ENCODE data around the gene ATCAY.
"Not testable (repeated sequence)": the region's sequence is repeated elsewhere in the genome, so short reads cannot be mapped to it uniquely, and the experiment has no call there.

The ATCAY gene

DNA sequence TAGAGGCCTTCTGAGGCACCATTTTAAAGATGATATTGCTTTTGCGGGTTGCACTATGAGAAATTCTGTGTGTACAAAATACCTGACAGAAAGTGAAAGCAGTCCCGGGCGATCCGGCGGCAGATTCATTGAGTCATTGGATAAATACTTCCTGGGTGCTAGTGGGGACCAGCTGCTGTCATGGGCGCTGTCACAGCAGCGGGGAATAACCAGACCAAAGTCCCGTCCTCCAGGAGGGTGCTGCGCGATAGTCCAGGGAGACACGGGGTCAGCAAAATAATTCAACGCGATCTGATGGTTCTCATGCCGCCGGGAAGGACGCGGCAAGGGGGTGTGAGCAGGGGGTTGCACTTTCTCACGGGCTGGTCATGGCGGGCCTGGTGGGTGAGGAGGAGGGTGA, 25.2 kb upstream of the ATCAY start:
- DNase-seq (ENCODE audit: low read depth) = no peak

GRCh38 chr19:3857449-3858003, 23.0 kb upstream of the ATCAY start:
- DNase-seq (ENCODE audit: low read depth) = no peak

DNA sequence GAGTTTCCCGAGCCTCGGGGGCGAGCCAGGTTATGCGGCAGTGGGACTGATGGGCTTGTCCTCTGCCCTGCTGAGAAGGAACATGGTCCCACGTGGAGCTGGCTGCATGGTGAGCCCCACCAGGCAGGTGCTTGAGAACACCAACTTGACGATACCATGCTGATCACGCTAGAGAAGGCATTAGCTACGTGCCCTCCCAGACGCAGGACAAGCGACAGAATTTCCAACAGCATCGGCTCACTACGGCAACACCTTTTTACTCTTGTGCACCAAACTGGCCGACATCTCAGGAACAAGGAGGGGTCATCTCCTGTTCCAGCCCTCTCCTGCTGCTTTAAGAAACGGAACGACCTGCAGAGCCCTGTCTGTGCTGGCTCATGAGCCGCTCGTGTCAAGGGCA, 20.0 kb upstream of the ATCAY start:
- no peak for DNase-seq (ENCODE audit: low read depth)

GRCh38 chr19:3862826-3863500, 17.5 kb upstream of the ATCAY start:
- no peak for DNase-seq (ENCODE audit: low read depth)

DNA sequence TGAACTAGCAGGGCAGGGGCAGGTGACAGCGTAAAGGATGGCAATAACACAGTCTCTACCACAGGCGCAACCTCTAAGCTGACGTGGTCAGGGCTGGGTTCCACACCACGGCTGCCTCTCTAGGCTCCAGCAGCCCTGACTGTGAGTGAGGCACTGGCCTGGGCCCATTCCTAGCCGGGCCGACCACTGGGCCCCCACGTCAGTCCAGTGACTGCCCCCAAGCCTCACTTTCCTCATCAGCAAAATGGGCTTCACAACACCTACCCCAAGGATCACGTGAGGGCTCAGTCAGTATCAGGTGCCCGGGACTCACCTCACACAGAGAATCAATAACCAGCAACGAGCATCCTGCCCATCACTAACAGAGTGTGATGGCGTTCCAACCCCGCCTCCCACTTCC, 16.8 kb upstream of the ATCAY start:
- no peak for DNase-seq (ENCODE audit: low read depth)

DNA sequence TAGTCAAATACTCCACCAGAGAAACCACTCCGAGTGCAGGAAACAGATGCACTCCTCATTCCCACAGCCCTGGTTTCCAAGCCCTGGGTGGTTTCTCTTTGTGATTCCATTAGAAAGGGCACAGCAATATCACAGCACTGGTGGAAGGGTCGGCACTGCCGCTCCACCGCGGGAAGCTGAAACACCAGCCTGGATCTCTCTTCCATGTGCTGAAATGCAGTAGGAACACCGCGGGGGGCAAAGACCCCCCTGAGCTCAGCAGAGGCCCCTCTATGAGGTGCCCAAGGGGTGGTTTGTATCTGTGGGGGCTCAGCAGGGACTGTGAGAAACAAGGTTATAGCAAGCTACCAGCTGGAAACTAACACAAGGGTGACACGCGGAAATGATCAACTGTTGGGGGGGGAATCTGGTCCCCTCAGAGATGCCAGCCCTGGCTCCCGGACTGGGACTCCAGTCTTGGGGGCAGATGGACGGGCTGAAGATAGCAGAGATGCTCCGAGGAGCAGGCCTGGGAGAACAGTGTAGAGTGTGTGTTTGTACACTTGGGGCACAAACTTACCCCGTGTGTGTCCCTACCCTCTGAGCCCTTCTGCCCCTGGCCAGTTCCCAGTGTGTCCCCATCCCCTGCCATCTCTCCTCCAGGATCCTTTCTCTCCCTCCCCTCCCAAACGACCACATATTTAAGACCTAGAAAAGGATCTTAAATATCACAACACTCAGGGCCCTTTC, 13.4 kb upstream of the ATCAY start:
- DNase-seq (ENCODE audit: low read depth) = no peak

- no peak for DNase-seq (ENCODE audit: low read depth)
Observed at GRCh38 chr19:3867971-3868769, 12.3 kb upstream of the ATCAY start.

GRCh38 chr19:3868770-3869456, 11.6 kb upstream of the ATCAY start, which contains the start of gene ZFR2:
ZFR2 (minus strand) TSS chr19:3869038; CDS start chr19:3869017, 21 bp downstream.
- no peak for DNase-seq (ENCODE audit: low read depth)

DNA sequence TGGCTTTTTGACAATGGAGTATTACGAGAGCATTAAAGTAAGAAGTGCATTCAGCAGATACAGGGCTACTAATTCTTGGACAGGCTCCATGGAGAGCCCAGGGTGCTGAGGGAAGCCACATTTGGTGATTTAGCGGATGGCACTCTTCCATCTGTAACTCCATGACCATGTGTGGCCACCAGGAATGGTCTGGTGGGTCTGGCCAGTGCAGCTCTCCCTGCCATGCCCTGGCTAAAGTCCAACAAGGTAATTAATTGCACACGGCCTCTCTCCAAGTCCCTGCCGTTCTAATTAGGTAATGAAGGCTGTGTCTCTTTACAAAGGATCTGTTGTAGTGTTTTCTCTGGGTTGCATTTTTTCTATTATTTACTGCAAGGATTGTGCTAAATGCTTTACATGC, 7.3 kb upstream of the ATCAY start:
- no peak for DNase-seq (ENCODE audit: low read depth)

GRCh38 chr19:3874695-3875094, 5.8 kb upstream of the ATCAY start:
- DNase-seq (ENCODE audit: low read depth) = not testable (repeated sequence)

- DNase-seq (ENCODE audit: low read depth) = no peak
Observed at GRCh38 chr19:3879656-3880055, 829 bp upstream of the ATCAY start.

GRCh38 chr19:3881272-3882040, 971 bp downstream of the ATCAY start:
- no peak for DNase-seq (ENCODE audit: low read depth)

DNA sequence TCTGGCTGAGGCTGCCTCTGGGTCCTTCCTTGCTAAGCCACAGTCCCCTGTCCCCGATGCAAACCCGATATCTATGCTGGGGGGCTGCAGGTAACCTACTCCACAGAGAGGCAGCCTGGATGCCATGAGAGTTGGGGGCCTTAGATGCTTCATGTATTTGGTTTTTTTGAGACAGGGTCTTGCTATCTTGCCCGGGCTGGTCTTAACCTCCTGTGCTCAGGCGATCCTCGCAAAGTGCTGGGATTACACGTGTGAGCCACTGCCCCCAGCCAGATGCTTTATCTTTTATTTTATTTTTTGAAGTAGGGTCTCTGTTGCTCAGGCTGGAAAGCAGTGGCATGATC, 1.5 kb downstream of the ATCAY start:
- DNase-seq (ENCODE audit: low read depth) = no peak

DNA sequence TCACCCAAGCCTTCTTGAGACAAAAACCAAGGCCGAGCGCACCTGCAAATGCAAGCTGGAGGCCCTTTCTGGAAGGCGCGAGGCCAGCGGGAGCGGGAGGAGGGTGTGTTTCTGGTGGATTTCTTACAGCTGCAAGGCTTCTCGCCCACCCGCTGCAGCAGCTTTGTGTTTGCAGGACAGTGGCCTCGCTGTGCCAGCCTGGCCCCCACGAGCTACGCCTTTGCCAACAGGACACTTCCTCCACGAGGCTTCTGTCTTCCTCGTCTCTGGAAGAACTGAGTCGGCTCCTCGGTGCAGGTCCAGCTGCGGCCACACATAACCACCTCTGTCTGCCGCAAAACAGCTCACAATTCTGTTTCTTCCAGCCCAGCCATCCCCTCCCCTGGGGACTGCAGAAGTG, 10.1 kb downstream of the ATCAY start:
- DNase-seq (ENCODE audit: low read depth) = no peak

GRCh38 chr19:3893509-3894179, 13.2 kb downstream of the ATCAY start:
- no peak for DNase-seq (ENCODE audit: low read depth)

GRCh38 chr19:3894959-3895358, 14.5 kb downstream of the ATCAY start:
- not testable (repeated sequence) for DNase-seq (ENCODE audit: low read depth)

- DNase-seq (ENCODE audit: low read depth) = no peak
Observed at GRCh38 chr19:3895788-3896187, 15.3 kb downstream of the ATCAY start.

- DNase-seq (ENCODE audit: low read depth) = no peak
Observed at GRCh38 chr19:3897936-3898335, 17.5 kb downstream of the ATCAY start.

DNA sequence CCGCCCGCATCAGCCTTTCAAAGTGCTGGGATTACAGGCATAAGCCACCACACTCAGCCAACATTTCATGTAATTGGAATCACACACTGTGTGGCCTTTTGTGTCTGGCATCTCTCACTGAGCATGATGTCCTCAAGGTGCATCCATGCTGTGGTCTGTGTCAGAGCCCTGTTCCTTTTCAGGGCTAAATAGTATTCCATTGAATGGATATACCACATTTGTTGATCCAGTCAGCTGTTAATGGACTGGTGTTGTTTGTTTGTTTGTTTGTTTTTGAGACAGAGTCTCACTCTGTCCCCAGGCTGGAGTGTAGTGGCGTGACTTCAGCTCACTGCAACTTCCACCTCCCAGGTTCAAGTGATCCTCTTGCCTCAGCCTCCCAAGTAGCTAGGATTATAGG, 17.9 kb downstream of the ATCAY start:
- DNase-seq (ENCODE audit: low read depth) = no peak

DNA sequence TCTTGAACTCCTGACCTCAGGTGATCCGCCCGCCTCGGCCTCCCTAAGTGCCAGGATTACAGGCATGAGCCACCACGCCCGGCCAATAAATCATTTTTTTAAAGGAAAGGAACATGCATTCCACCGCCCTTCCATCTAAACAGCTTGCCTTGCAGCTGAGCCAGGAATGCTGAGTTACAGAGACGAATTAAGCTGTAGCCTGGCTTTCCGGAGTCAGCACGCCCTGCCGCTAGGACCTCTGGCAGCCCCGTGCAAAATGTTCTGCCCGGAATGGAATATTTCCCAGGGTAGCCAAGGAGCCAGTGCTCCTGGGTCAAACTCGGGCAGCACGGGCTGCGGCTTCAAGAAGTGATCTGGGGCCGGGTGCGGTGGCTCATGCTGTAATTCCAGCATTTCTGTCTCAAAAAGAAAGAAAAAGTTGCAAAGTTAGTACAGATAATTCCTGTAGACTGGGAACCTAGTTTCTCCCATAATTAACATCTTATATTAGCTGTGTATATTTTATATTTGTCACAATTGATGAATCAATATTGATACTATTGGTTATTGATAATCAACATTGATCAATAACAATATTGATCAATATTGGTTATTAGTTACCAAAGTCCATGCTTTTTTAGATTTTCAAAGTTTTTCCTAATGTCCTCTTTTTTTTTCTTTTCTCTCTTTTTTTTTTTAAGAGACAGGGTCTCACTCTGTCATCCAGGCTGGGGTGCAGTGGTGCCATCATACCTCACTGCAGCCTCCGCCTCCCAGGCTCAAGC, 19.2 kb downstream of the ATCAY start:
- DNase-seq (ENCODE audit: low read depth) = no peak
